NCI-H510A (cell line): ENCODE data around the gene SLC22A31.

Experiments
- DNase-seq: peaks from one replicate; lab custom pipeline; 2025; lab: John Stamatoyannopoulos, UW

Gene SLC22A31

DNA sequence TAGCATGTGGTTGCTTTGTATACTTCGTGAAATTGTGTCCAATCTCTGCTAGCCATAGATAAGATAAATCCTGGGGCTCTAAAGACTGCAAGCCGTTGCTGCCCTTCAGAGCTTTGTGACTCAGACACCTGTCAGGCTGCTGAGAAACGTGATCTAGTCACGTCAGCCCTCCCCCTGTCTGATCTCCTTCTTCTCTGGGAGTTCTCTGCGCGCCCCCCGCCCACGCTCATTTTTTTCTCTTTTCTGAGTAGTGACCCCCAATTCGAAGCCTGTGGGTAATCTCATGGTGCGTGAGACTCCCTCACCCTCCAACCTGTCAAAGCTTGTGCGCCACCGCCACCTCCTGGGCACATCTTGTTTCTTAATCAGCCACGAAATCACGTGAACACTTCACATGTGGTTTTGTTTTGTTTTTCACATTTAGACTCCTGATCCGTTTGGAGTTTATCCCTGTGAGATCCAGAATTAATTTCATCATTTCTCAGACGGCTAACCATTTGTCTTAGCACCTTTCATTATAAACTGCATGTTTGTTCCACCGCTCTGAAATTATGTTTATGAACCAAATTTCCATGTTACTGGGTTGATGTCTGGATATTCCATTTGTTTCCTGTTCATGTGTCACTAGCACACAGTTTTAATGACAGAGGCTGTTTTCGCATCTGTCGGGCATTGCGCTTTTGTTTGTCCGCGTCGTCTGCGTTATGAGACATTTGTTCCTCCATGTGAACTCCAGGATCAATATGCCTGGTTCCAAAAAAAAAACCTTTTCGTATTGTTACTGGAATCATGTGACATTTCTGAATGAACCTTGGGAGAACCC is 16.2 kb upstream of the SLC22A31 start:
- peak; percentile 24 for DNase-seq

DNA sequence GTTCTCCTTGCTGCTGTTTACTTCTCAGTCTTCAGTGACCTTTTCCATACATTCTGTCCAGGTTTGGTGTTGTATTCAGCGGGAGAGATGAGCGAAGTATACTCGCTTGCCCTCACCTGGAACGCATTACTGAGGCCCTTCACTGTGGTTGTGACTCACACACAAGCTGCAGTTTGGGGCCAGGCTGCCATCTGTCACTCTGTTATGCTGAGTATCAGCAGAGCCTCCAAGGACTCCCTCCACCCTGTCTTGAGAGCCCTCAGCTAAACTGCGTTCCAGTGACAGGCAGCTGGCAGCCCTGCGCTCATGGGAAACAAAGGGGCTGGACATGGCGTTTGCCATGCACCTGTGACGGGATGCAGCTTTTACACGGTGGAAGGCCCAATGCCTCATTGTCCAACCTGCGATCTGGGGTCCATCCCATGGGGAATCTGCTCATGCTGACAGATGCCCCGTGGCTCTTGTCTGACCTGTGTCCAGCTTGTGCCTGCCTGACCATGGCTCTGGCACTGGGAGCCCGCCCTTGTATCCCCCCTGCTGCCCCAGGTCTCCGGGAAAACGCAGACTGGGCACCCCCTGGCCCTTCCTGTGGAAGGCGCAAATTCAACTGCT is 10.7 kb upstream of the SLC22A31 start:
- DNase-seq: no peak

DNA sequence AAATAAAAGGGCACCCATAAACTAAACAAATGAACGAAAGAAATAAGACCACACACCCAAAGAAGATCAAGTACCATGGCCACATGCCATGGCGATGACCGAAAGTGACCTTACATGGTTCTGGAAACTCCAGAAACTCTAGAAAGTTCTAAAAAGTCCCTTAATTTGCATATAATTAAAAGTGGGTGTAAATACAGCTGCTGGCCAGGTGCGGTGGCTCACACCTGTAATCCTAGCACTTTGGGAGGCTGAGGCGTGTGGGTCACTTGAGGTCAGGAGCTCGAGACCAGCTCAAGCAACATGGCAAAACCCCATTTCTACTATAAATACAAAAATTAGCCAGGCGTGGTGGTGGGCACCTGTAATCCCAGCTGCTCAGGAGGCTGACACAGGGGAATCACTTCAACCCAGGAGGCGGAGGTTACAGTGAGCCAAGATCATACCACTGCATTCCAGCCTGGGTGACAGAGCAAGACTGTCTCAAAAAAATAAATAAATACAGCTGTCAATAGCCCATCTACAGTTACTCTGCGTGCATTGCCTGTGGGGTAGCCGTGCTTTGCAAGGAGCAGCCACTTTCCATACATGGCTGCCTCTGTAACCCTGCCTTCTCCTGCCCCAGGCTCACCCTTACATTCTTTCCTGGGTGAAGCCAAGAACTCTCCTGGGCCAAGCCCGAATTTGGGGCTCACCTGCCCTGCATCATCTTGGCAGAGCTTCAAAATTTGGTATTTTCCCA is 10.0 kb upstream of the SLC22A31 start:
- no peak for DNase-seq

DNA sequence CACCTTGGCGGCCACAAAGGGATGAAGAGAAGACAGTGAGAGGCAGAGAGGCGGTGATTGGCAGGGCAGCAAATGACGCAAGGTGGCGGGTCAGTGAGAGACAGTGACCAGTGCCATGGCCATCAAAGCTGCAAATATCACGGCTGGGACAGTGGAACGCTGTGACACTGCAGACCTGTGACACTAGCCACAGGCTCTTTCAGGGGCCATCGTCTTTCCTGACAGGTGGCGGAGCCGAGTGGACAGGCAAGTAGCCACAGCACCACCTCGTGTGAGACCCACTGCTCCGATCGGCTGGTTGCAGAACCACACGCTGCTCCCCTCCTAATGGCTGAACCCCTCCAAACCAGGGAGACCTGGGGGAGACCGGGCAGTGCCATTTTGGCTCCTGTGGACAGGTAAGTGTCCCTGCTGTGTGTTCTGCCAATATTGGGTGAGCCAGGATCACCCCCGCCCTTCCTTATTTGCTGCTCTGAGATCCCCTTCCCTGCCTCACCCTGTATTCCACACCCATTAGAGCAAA is 9.2 kb upstream of the SLC22A31 start:
- no peak for DNase-seq

DNA sequence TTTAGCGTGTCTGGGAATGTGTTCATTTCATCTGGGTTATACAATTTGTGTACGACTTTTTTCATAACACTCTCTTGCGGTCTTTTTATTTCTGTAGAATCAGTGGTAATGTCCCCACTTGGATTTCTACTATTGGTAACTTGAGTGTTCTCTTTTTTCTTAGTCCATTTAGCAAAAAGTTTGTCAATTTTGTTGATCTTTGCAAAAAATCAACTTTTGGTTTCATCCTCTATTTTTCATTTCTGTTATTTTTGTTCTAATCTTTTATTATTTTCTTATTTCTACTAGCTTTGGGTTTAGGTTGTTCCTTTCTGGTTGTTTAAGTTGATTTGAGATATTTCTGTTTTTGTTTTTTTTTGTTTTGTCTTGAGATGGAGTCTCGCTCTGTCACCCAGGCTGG is 7.7 kb upstream of the SLC22A31 start:
- DNase-seq: no peak

DNA sequence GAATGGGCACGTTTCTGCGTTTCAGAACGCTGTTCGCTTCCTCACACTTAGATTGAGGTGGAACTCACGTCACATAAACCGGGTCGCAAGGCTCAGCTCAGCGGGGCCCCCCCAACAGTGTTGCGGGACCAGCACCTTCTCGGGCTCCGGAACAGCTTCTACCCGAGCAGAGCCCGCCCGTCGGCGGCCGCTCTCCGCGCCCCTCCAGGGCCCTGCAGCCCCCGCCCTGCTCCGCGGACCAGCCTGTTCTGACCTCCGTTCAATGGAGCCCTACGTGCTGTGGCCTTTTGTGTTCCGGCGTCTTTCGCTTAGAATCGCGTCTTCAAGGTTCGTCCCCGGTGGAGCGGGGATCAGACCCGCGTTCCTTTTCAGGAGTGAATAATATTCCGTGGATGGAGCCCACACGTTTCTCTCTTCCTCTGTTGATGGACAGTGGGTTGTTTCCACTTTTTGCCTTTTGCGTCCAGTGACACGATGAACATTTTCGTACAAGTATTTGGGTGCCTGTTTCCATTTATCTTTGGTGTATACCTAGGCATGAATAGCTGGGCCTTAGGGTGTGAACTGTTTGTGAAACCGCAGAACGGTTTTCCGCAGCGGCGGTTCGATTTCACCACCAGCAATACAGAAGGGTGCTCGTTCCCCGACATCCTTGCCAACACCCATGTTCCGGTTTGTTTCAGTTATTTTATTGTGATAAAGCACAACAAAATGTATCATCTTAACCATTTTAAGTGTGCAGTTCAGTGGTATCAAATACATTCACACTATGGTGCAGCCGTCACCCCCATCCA is 2.3 kb upstream of the SLC22A31 start:
- DNase-seq: no peak

DNA sequence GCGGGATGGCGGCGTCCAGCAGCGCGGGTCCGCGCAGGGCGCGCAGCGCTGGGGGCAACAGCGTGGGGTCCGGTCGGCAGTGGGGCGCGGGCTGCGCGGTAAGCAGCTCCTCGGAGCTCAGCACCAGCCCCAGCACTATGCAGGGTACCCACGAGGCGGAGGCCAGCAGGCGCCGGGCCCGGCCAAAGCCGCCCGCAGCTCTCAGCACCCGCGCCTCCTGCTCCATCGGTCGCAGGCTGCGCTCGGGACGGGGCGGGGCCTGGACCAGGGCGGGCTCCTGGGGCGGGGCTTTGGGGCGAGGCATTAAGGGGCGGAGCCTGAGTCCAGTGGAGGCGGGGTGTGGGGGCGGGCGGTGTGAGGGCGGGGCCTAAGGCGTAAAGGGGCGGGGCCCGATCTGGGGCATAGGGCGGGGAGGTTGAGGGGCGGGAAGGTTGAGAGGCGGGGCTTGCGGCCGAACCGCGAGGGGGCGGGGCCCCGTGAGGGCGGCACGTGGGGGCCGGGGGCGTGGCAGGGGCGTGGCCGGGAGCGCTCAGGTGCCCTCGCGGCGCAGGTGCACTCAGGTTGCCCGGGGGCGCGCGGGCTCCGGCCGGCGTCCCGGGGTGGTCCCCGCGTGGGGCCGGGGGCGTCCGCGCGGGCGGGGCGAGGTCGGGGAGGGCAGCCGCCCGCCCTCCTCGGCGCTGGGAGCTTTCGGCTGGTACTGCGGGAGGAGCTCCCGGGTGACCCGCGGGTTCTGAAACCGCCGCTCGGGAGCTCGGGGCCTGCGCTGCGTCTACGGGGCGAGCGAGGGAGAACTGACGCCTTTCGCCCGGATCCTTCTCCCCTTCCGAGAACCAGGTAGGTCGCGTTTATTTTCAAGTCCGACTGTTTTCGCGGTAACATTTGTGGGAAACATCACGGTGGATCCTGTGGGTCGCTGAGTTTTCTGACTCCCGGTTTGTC is 1.4 kb upstream of the SLC22A31 start:
- DNase-seq: peak; percentile 43

DNA sequence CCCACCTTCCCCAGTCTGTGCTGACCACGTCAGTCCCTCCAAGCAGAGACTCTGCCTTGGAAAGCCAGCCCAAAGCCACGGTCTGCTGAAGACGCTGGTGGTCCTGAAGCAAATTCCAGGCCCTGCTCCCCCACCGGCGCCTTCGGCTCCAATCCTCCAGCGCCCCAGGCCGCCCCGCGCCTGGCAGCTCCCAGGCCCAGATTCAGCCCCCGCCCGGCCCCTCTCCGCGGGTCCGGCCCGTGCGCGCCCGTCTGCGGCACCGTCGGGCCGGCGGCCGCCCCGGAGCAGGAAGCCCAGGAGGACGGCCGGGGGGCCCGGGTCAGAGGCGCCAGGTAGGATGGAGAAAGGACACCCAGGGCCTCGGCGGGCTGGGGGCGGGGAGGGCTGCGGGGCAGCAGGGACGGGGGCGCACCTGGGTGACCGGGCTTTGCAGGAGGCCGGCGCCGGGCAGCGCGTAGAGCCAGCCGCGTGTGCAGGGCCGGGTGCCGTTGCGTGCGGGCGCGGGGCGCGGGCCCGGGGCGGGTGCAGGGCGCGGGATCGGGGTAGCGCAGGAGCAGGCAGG is 594 bp upstream of the SLC22A31 start:
- no peak for DNase-seq

DNA sequence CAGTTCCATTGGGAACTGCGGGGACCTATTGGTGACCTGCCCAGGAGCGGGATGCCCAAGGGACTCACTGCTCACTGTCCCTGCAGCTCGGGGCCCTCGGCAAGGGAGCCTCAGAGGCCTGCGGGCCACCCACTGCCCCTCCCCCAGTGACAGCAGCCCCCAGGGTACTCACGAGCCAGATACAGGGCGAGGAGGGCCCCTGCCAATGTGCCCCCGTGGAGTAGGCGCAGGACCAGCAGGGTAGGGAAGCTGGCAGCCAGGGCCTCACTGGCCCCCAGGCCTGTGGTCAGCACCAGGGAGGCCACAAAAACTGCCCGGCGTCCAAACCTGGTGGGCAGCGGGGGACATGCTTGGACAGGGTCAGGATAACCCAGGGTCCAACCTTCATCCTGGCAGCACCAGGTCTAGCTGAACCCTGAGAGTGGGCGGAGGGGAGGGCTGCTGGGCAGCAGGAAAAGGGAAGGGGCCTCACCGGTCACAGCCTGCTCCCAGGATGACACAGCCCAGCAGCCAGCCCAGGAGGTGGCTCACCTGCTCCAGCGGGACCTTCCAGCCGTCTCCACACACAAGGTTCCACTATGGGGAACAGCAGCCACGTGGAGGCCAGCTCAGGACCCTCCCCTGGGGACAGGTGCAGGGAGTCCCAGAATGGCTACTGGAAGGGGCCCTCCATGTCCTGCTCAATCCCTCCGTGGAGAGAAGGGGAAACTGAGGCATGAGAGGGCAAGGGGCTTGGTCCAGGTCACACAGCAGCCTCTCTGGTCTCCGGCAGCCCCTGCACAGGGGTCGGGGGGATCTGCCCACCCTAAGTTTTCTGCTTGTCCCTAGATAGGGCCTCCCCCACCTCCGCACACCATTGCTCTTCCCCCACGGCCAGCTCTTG is 855 bp downstream of the SLC22A31 start:
- no peak for DNase-seq

DNA sequence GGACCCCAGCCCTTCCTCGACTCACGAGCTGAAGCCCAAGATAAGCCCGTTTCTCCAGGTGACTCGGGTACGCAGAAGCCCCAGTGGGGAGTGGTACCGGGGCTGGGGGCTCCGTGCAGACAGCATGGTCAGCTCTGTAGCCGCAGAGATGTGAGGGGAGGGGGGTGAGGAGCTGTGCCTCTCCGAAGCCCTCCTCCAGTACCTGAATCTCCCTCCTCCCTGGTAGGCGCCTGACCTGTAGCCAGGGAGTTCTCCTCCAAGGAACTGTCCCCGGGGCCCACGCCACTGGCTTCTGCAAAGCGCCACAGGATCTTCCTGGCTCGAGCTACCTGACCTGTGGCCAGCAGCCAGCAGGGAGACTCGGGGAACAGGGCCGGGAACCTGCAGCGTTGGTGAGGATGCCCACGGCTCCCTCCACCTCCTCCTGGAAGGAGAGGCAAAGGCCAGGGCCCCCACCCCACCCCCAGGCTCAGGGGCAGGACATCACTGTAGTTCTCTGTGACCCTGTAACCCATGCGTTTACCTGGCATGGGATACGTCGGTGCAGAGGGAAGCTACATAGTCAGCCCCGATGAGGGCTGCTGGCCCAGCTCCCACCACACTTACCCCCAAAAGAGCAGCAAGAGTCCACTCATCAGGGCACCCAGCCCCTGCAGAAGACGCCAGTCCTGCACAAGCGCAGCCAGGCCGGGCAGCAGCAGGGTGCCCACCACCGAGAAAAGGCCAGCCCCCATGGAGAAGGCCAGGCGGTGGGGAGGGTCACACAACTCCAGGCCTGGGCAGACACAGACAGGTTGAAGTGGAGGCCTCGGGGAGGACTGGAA is 1.7 kb downstream of the SLC22A31 start:
- no peak for DNase-seq

DNA sequence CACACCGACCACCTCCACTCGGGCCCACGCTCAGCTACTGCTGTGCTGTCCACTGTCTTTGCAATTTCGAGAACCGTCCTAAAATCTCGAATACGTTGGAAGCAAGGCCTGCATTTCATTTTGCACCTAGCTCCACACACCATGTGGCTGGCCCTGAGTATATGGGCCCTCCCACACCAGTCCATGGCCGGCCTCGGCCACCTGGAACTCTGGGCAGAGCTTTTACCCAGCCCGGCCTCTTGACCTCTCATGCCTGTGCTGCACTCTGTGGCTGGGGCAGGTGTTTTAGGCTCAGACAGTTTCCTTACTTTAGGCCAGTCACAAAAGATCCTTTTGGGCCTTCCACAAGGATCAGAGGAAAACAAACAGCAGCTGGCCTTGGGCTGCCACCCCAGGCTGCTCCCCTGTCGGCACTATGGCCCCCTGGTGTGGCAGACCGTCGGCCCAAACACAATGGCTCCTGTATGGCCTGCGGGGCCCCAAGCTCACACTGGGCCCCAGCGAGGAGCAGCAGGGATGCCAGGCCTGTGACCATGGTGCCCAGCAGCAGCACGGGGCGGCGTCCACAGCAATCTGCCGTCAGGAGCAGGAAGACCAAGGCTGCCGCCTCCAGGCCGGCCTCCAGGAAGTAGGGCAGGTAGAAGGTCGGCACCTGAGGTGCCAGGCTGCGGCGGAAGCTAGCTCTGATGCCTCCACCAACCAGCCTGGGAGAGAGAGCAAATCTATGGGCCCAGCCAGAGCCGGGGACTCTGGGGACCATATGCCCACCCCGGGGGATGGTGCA is 2.5 kb downstream of the SLC22A31 start:
- DNase-seq: no peak

DNA sequence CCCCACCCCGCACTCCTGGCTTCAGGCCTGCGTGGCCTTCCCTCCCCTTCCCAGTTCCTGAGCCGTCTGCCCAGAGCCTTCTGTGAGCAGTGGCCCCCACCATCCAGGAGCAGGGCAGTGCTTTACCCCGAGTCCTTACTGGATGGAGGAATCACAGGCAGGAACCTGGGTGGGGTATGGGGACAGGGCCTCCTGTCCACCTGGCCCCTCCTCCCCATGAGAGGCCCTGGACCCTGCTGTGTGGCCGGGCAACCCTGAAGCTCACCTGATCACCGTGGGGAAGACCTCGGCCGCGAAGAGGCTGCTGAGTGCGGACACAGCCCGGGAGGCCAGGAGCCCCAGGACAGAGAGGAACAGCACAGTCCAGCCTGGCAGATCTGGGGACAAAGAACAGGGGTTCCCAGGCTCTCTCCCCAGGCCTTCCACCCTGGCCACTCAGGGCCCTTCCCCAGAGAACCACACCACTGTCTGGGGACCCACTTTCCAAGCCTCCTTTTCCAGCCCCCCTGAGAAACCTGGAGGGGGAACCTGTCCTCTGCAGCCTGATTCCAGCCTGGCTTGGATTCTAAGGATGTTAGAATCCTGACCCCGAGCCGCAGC is 3.2 kb downstream of the SLC22A31 start:
- DNase-seq: no peak

DNA sequence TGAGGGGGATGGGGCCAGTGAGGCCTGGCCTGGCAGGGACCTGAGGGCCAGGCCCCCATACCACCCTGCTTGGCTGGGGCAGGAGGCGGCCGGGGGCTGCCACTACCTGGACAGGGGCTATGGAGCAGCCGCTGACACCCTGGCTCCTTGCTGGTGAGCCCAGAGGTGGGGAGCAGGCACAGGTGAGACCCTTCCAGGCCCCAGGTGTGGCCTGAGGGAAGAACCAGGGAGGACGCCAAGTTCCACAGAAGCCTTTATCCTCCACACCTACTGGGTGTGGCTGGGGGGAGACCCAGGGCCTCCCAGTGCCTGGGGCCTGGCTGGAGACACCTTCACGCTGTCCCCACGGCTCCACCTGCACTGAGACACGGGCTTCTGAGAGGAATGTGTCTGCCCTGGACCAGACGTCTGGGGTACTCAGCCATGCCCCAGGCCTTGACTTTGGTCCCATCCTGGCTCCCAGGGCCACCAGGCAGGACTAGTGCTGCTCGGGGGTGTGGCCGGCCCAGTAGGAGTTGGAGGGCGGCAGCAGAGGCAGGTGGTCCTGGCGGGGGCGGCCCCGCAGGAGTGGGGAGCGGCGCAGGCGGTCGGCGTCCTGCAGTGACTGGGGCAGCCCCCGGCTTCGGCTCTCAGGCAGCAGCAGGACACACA is 4.7 kb downstream of the SLC22A31 start:
- no peak for DNase-seq

DNA sequence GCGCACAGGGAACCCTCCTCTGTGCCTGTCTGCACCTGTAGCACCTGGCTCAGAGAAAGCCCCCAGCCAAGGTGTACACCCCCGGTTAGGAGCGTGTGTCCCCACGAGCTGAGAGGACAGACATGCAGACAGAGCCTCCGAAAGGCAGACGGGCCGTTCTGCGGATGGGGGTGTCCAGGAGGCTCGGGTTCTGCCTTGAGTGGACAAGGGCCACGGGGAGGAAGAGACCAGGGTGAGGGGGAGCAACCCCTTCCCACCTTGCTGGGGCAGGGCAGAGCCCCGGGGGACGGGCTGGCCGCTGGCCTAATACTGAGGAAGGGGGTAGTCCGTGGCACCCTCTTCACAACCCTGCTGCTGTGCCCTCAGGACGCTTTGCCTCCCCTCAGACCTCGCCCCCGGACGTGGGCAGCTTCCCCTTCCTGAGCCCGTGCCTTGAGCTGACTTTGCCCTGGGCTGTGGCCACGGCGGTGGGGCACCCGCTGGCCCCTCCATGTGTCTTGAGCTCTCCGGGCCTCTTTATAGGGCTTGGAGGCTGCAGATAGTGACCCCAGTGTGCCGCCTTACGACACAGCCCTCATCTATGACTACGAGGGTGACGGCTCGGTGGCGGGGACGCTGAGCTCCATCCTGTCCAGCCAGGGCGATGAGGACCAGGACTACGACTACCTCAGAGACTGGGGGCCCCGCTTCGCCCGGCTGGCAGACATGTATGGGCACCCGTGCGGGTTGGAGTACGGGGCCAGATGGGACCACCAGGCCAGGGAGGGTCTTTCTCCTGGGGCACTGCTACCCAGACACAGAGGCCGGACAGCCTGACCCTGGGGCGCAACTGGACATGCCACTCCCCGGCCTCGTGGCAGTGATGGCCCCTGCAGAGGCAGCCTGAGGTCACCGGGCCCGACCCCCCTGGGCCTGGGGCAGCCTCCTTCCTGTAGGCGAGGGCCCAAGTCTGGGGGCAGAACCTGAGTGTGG is 5.7 kb downstream of the SLC22A31 start:
- DNase-seq: no peak

DNA sequence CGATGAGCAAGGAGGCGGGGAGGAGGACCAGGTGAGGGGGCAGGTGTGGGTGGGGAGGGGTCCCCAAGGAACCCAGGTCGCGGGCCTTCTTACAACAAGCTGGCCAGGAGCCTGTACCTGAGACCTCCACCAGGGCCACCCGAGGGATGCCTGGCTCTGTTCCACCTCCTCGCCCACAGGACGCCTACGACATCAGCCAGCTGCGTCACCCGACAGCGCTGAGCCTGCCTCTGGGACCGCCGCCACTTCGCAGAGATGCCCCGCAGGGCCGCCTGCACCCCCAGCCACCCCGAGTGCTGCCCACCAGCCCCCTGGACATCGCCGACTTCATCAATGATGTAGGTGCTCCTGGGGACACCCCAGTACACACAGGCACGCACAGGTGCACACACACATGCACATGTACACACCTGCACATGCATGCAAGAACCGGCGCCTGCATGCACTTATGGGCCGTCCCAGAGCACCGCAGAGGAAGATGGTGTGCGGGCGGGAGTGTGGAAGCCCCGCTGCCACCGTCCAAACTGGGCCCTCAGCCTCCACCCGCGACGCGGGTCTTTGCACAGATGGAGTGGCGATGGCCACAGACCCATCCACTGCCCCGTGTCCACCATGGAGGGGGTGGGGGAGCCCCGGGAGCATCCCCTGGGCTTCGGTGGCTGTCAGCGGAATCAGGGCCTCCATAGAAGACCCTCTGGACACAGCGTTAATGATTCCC is 6.6 kb downstream of the SLC22A31 start:
- DNase-seq: no peak
